Activated T-cell treated with anti-CD3 and anti-CD28 coated beads, Interleukin-2, amount 50 U/mL, for 24 hours (primary cell): ENCODE data around the gene ZNF808.
"Not testable (repeated sequence)": the region's sequence is repeated elsewhere in the genome, so short reads cannot be mapped to it uniquely, and the experiment has no call there.

Source experiments
- DNase-seq: peaks from one replicate; pipeline ENCODE4 v3.0.0-alpha.2; 2020
- H3K27ac Mint-ChIP-seq: 2 replicates; pipeline ENCODE4 v1.8.0; 2020; ENCODE audit warnings: mild to moderate bottlenecking, mixed read lengths
- H3K27me3 Mint-ChIP-seq: 2 replicates; pipeline ENCODE4 v1.8.0; 2020; ENCODE audit warnings: mixed read lengths
- H3K36me3 Mint-ChIP-seq: 2 replicates; pipeline ENCODE4 v1.8.0; 2020; ENCODE audit warnings: low read depth, mixed read lengths
- H3K4me1 Mint-ChIP-seq: 2 replicates; pipeline ENCODE4 v1.8.0; 2020; ENCODE audit warnings: low read depth, mixed read lengths
- H3K4me3 Mint-ChIP-seq: 2 replicates; pipeline ENCODE4 v1.8.0; 2020; ENCODE audit warnings: mild to moderate bottlenecking, moderate library complexity, mixed read lengths
- H3K9me3 Mint-ChIP-seq: 2 replicates; pipeline ENCODE4 v1.8.0; 2020; ENCODE audit warnings: mixed read lengths

ZNF808 gene

DNA sequence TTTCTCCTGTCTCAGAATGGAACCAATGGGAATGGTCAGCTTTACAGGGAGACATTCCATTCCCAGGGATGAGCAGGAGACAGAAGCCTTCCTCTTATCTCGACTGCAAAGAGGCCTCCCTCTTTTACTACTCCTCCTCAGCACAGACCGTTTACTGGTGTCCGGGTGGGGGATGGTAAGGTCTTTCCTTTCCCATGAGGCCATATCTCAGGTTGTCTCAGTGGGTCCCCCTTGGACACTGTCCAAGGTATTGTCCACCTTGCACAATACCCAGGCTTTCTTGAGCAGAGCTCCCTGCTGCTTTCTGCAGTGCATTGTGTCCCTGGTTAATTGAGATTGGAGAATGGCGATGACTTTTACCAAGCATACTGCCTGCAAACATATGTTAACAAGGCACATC is 7.5 kb upstream of the ZNF808 start:
- Mint-ChIP-seq H3K4me3 (no peak overlapping the region), H3K4me1 (no peaks in the 10 kb centered on the region), H3K27ac (no peak overlapping the region), H3K27me3 (peaks cover 10% of the 10 kb centered on the region), H3K9me3 (peaks cover 52% of the 10 kb centered on the region), H3K36me3 (peaks cover 34% of the 10 kb centered on the region)
- DNase-seq, result no peak

DNA sequence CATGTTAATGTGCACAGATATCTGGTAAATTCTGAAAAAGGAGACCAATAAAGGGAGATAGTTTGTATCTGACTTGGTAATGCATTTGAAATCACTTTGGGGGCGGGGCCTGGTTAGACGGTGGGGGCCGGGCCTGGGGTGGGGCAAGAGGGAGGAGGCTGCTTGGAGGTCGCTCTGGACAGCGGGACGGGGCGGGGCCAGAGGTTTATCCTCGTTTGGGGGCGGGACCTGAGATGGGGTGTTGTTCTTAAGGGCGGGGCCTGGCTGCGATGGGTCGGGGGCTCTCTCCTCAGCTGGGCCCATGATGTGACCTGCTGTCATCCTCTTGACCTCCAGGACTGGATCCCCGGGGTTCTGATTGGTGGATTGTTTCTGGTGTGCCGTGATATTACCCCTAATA is 4.9 kb upstream of the ZNF808 start:
- Mint-ChIP-seq H3K4me1 (peaks cover 6% of the 10 kb centered on the region), H3K27ac (no peak overlapping the region), H3K27me3 (peaks cover 10% of the 10 kb centered on the region), H3K36me3 (peaks cover 21% of the 10 kb centered on the region), H3K9me3 (peaks cover 35% of the 10 kb centered on the region), H3K4me3 (no peak overlapping the region)
- DNase-seq, result no peak

DNA sequence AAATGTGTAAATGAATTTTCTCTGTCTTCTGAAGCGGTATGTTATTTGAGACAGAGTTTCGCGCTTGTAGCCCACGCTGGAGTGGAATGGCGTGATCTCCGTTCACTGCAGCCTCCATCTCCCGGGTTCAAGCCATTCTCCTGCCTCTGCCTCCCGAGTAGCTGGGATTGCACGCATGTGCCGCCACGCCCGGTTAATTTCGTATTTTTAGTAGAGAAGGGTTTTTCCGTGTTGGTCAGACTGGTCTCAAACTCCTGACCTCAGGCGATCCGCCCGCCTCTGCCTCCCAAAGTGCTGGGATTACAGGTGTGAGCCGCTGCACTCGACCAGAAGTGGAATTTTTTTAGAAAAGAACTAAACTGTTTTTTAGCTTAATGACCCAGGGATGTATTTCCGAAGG is 3.4 kb upstream of the ZNF808 start:
- peaks cover 33% of the 10 kb centered on the region for H3K36me3 Mint-ChIP-seq

DNA sequence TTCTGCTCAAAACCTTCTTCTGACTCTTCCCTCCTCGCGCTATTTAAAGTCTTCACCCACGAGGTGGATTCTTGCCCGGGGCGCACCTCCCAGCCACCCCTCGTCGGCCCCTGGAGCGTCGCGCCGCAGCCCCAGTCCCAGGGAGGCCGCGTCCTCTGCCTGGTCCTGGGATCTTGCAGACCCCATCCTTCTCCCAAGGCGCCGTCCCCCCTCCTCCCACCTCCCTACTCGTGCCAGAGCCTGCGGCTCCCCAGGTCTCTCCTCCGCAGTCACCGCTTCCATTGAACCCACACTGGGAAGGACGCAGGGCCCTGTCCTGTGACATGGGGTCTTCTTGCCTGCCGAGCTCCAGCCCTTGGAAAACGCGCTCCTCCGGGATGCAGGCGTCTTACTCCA is 486 bp downstream of the ZNF808 start:
- Mint-ChIP-seq H3K9me3 (peaks cover 7% of the 10 kb centered on the region), H3K27me3 (no peaks in the 10 kb centered on the region), H3K27ac (peak overlapping the region; percentile 97), H3K4me3 (peak overlapping the region; percentile 97), H3K36me3 (peaks cover 53% of the 10 kb centered on the region), H3K4me1 (peaks cover 26% of the 10 kb centered on the region)
- DNase-seq, result no peak

More for the DNA sequence above, 3.4 kb upstream of the ZNF808 start:
- H3K9me3 Mint-ChIP-seq, result peaks cover 25% of the 10 kb centered on the region
- no peak overlapping the region for H3K27ac Mint-ChIP-seq
- peaks cover 10% of the 10 kb centered on the region for H3K27me3 Mint-ChIP-seq
- peaks cover 17% of the 10 kb centered on the region for H3K4me1 Mint-ChIP-seq
- no peak for DNase-seq
- no peak overlapping the region for H3K4me3 Mint-ChIP-seq

DNA sequence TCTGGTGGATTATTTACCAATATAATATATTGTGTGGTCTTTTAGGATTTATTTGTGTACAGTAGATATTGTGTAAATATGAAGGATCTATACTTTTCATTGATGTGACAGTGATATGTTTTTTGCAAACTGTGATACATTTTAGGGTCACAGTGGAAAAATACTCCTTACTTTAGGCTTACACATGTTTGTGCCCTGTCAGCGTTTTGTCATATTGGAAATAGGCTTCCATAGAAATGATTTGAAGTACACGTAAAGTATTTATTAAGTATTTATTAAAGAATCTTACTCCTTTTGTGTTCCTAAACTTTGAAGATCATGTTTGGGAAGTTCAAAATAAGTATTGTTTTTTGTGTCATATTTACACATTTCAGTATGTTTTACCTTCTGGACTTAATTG is 5.0 kb downstream of the ZNF808 start:
- Mint-ChIP-seq H3K9me3 (peaks cover 7% of the 10 kb centered on the region), H3K27me3 (no peaks in the 10 kb centered on the region), H3K4me3 (no peak overlapping the region), H3K36me3 (peaks cover 86% of the 10 kb centered on the region), H3K4me1 (peaks cover 43% of the 10 kb centered on the region), H3K27ac (no peak overlapping the region)
- no peak for DNase-seq

DNA sequence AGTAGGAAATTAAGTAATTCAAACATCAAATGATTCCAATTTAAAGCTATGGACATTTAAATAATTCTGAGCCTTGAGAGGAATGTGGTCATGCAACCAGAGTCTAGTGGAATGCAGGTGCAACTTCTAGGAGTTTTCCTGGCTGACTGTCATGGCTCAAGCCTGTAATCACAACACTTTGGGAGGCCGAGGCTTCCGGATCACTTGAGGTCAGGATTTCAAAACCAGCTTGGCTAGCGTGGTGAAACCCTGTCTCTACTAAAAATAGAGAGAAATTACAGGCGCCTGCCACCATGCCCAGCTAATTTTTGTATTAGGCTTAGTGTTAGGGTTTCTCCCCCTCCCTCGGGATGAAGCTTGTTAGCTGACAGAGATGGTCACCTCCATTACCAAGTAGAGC is 6.4 kb downstream of the ZNF808 start:
- Mint-ChIP-seq H3K27me3 (no peaks in the 10 kb centered on the region), H3K9me3 (peaks cover 10% of the 10 kb centered on the region), H3K36me3 (peaks cover 82% of the 10 kb centered on the region), H3K4me3 (no peak overlapping the region), H3K27ac (no peak overlapping the region), H3K4me1 (peaks cover 38% of the 10 kb centered on the region)
- no peak for DNase-seq

DNA sequence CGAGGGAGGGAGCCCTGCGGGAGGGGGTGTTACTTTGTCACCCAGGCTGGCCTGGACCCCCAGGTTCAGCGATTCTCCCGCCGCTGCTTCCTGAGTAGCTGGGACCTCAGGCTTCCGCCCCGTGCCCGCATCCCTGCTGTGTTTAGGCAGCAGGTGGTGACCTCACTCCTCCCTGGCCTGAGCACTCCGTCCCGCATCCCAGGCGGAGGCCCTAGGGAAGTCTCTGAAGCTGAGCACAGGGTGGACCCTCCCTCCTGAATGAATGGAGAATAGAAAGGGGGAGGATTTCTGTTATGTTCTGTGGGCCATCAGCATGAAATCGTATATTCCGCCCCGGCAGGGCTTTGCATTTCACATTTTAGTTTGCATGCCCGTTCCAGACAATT is 7.9 kb downstream of the ZNF808 start:
- Mint-ChIP-seq H3K9me3 (peaks cover 12% of the 10 kb centered on the region), H3K27ac (peak overlapping the region; percentile 95), H3K4me1 (peaks cover 40% of the 10 kb centered on the region), H3K36me3 (peaks cover 86% of the 10 kb centered on the region), H3K4me3 (peak overlapping the region; percentile 88)
- H3K27me3 Mint-ChIP-seq, DNase-seq: not testable (repeated sequence)

DNA sequence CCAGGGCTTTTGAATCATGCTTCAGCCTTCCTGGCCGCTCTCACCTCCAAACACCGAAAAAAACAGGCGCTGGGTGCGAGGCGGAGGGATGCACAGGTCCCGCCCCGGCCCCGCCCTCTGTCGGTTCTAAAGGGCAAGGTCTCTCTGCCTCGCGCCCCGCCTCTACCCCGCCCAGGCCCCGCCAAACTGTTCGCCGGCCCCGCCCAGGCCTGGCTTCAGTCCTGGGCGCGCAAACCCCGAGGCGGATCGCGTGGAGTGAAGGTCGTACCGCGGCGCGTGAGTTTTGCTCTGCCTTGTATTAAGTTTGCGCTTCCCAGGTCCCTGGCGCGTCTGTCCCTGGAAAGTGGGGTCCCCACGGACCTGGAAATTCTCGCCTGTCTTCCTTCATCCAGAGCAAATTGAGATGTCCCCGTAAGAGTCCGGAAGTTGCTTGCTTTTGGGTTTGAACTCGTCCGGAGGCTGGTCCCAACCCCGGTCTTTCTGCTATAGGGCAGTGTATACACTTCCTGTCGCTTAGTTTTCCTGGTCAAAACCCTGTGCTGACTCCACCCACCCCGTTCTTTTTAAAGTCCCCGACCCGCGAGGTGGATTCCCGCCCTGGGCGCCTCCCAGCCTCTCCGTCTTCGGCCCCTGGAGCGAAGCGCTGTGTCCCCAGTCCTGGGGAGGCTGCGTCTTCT is 8.4 kb downstream of the ZNF808 start:
- peaks cover 42% of the 10 kb centered on the region for H3K4me1 Mint-ChIP-seq
- H3K36me3 Mint-ChIP-seq, result peaks cover 86% of the 10 kb centered on the region

DNA sequence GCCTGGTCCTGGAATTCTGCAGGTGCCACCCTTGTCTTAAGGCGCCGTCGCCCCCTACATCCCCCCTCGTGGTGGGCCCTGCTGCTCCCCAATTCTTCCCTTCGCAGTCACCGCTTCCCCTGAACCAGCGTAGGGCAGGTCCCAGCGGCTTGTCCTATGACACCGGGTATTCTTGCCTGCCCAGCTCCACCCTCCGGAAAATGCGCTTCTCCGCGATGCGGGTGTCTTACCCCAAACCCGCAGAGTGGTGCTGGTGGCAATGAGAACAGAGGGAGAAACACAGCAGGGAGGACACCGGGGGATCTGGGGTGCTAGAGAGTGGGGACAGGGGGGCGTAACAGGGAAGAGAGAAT is 9.0 kb downstream of the ZNF808 start:
- DNase-seq, result no peak
- H3K27me3 Mint-ChIP-seq, result no peaks in the 10 kb centered on the region
- H3K27ac Mint-ChIP-seq, result peak overlapping the region; percentile 95
- H3K36me3 Mint-ChIP-seq, result peaks cover 87% of the 10 kb centered on the region
- H3K4me1 Mint-ChIP-seq, result peaks cover 40% of the 10 kb centered on the region
- H3K9me3 Mint-ChIP-seq, result peaks cover 15% of the 10 kb centered on the region
- peak overlapping the region; percentile 88 for H3K4me3 Mint-ChIP-seq

More for the DNA sequence above, 8.4 kb downstream of the ZNF808 start:
- Mint-ChIP-seq H3K4me3 (peak overlapping the region; percentile 88), H3K27ac (peak overlapping the region; percentile 95), H3K27me3 (no peaks in the 10 kb centered on the region), H3K9me3 (peaks cover 15% of the 10 kb centered on the region)
- peak; percentile 95 for DNase-seq

DNA sequence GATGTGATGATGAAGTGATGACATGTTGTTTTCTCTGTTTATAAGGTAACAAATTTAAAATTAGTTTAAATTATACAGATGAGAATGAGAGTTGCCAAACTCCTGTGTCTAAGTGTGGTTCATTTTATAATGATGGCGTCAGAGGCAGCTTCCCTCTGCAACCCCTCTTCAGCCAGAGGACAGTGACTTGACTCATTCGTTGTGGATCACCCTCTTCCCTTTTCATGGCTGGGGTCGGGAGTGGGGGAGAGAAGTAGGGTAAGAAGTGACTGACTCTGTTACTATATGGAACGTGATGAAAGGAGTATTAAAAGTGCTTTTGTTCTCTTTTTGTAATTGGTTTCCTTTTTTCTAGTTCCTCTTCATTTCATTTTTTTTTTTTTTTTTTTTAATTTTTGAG is 11.3 kb downstream of the ZNF808 start:
- Mint-ChIP-seq H3K9me3 (peaks cover 24% of the 10 kb centered on the region), H3K36me3 (peaks cover 89% of the 10 kb centered on the region), H3K4me1 (peaks cover 56% of the 10 kb centered on the region)
- not testable (repeated sequence) for DNase-seq, H3K4me3 Mint-ChIP-seq, H3K27ac Mint-ChIP-seq, H3K27me3 Mint-ChIP-seq

DNA sequence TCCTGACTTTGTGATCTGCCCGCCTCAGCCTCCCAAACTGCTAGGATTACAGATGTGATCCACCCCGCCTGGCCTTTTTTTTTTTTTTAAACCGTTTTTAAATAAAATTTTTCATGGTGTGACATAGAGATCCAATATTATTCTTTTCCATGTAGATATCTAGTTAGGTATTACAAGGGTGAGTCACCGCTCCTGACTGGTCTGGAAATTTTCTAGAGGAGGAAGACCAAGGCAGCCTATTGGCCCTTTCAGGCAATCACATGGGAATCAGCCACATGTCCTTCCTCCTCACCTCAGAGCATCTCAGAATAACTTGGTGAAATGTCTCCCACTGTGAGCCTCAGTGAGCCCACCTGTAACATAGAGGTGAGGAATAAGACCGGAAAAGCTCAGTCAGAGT is 13.7 kb downstream of the ZNF808 start:
- not testable (repeated sequence) for H3K4me3 Mint-ChIP-seq, H3K27ac Mint-ChIP-seq, H3K27me3 Mint-ChIP-seq, DNase-seq
- Mint-ChIP-seq H3K36me3 (peaks cover 91% of the 10 kb centered on the region), H3K9me3 (peaks cover 29% of the 10 kb centered on the region), H3K4me1 (peaks cover 44% of the 10 kb centered on the region)

DNA sequence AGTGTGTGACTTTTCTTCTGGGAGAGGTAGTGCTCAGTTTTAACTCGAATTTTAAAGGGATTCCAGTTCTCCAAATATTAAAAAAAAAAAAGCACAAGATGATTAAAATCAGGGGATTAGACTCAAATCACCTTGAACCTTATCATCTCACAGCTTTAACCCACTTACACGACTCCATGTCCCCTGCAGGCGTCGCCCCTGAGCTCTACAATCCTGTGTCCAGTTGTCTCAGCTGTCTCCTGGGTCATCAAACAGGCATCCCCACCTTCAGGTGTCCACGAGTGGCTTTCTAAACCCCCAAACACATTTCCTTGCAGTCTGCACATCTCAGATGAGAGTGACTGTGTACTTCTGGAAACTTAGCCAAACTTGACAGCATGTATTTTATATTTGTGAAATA is 14.1 kb downstream of the ZNF808 start:
- Mint-ChIP-seq H3K36me3 (peaks cover 91% of the 10 kb centered on the region), H3K4me3 (no peak overlapping the region), H3K4me1 (peaks cover 40% of the 10 kb centered on the region), H3K27me3 (no peaks in the 10 kb centered on the region), H3K9me3 (peaks cover 29% of the 10 kb centered on the region), H3K27ac (no peak overlapping the region)
- no peak for DNase-seq

DNA sequence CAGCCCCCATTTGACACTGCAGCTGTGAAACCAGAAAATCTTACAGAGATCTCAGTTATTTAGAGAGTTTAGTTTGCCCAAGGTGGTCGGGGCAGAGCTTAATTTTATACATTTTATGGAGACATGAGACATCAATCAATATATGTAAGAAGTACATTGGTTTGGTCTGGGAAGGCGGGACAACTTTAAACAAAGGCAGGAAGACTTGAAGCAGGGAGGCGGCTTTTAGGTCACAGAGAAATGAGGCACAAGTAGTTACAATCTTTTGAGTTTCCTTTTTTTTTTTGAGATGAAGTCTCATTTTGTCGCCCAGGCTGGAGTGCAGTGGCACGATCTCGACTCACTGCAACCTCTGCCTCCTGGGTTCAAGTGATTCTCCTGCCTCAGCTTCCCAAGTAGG is 15.1 kb downstream of the ZNF808 start:
- peak overlapping the region; percentile 69 for H3K27ac Mint-ChIP-seq
- DNase-seq, H3K27me3 Mint-ChIP-seq, H3K4me3 Mint-ChIP-seq: not testable (repeated sequence)
- peaks cover 32% of the 10 kb centered on the region for H3K4me1 Mint-ChIP-seq
- H3K36me3 Mint-ChIP-seq, result peaks cover 91% of the 10 kb centered on the region
- peaks cover 30% of the 10 kb centered on the region for H3K9me3 Mint-ChIP-seq

DNA sequence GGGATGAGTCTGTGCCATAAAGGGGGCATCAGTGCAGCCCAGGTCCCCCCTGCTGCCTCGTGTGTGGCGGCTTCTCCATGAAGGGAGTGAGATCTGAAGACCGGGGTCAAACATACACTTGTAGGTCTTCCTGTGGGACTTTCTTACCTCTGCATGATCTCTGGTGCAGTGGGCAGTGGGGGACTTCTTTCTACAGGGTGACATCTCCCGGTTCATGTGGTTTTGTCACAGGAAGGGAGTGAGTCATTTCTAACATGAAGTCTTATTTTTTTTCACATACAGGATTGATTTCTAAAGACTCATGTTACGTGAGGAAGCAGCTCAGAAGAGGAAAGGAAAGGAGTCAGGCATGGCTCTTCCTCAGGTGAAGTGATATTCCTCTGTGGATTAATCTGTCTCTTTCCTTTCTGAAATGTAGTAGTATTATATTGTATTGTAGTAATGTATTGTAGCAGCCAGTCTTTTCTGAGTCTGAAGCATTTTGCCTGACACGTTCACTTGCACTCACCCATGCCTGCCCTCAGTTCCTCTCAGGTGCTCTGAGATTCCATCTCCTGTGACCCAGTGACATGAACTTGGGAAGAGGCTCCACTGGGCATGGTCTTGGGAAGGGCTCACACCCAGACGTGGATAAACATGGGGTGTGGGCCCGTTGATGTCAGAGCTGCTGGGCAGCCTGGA is 15.7 kb downstream of the ZNF808 start:
- peaks cover 94% of the 10 kb centered on the region for H3K36me3 Mint-ChIP-seq
- peaks cover 32% of the 10 kb centered on the region for H3K4me1 Mint-ChIP-seq
- peak overlapping the region; percentile 69 for H3K27ac Mint-ChIP-seq
- DNase-seq, result peak; percentile 39
- no peaks in the 10 kb centered on the region for H3K27me3 Mint-ChIP-seq
- H3K4me3 Mint-ChIP-seq, result no peak overlapping the region
- peaks cover 33% of the 10 kb centered on the region for H3K9me3 Mint-ChIP-seq

DNA sequence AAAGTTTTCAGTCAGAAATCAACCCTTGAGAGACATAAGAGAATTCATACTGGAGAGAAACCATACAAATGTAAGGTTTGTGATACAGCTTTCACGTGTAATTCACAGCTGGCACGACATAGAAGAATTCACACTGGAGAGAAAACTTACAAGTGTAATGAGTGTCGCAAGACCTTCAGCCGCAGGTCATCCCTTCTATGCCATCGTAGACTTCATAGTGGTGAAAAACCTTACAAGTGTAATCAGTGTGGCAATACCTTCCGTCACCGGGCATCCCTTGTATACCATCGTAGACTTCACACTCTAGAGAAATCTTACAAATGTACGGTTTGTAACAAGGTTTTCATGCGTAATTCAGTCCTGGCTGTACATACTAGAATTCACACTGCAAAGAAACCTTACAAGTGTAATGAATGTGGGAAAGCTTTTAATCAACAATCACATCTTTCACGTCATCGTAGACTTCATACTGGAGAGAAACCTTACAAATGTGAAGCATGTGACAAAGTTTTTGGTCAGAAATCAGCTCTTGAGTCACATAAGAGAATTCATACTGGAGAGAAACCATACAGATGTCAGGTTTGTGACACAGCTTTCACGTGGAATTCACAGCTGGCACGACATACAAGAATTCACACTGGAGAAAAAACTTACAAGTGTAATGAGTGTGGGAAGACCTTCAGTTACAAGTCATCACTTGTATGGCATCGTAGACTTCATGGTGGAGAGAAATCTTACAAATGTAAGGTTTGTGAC is 26.9 kb downstream of the ZNF808 start:
- Mint-ChIP-seq H3K27me3 (no peaks in the 10 kb centered on the region), H3K4me1 (no peaks in the 10 kb centered on the region), H3K4me3 (no peak overlapping the region), H3K9me3 (peaks cover 66% of the 10 kb centered on the region), H3K36me3 (peaks cover 97% of the 10 kb centered on the region), H3K27ac (no peak overlapping the region)
- DNase-seq, result no peak
